CD14-positive monocyte (primary cell): ENCODE measurements around the gene ANKRD44. TPM values are rescaled to one million over a fixed set of nuclear protein-coding genes. Genes with fewer than 3 reads are reported as not detected.

Experiments
- DNase-seq, 3 donors: peaks; one replicate each; pipeline ENCODE4 v3.0.0-alpha.2; 2011 to 2022
- H2AFZ ChIP-seq: 2 replicates; pipeline ENCODE4 v1.6.0; 2012; ENCODE audit warnings: mild to moderate bottlenecking, low read depth, low read length, inconsistent platforms; ENCODE audit not compliant: insufficient read depth, poor library complexity, severe bottlenecking
- H3K27ac ChIP-seq, 2 donors: 1 replicate in 1 of 2; 2 replicates in 1 of 2; pipeline ENCODE4 v1.5.1; 2012 to 2013; ENCODE audit warnings: low read length in 2 of 2, control low read depth in 1 of 2, inconsistent platforms in 1 of 2, low read depth in 1 of 2, mild to moderate bottlenecking in 1 of 2
- H3K27me3 ChIP-seq, 2 donors: one replicate each; pipeline versions ENCODE4 v1.6.0 to v1.6.1; 2011 to 2013; ENCODE audit warnings: low read length in 2 of 2; ENCODE audit not compliant: control insufficient read depth in 2 of 2, insufficient read depth in 2 of 2
- H3K36me3 ChIP-seq, 2 donors: replicated peaks in 1 of 2; 1 replicate in 1 of 2; 2 replicates in 1 of 2; pipeline versions ENCODE4 v1.5.1 to v1.6.1; 2012 to 2013; ENCODE audit warnings: low read length in 2 of 2, control low read depth in 1 of 2, inconsistent platforms in 1 of 2, mild to moderate bottlenecking in 1 of 2; ENCODE audit not compliant: insufficient read depth in 2 of 2, control insufficient read depth in 1 of 2
- H3K4me1 ChIP-seq, 2 donors: 1 replicate in 1 of 2; 2 replicates in 1 of 2; pipeline versions ENCODE4 v1.5.1 to v1.6.1; 2012 to 2013; ENCODE audit warnings: low read length in 2 of 2, control low read depth in 1 of 2, inconsistent platforms in 1 of 2, mild to moderate bottlenecking in 1 of 2, moderate library complexity in 1 of 2; ENCODE audit not compliant: insufficient read depth in 2 of 2, control insufficient read depth in 1 of 2
- H3K4me2 ChIP-seq: replicated peaks from 2 replicates; pipeline ENCODE3; 2012; ENCODE audit warnings: low read length, moderate library complexity, mild to moderate bottlenecking; ENCODE audit not compliant: poor library complexity, severe bottlenecking; ENCODE audit errors: extremely low read depth
- H3K4me3 ChIP-seq, 3 experiments: fragments of 200-600 bp in 1 of 3; sonication (generic) in 1 of 3; replicated peaks in 1 of 3; 1 replicate in 2 of 3; 2 replicates in 1 of 3; pipeline ENCODE4 v1.5.1; 2011 to 2013; ENCODE audit warnings: low read length in 3 of 3, mild to moderate bottlenecking in 3 of 3, control low read depth in 2 of 3, low read depth in 2 of 3, inconsistent platforms in 1 of 3, moderate library complexity in 1 of 3
- H3K79me2 ChIP-seq: 2 replicates; pipeline ENCODE4 v1.6.0; 2012; ENCODE audit warnings: mild to moderate bottlenecking, control low read depth, inconsistent platforms, low read length, moderate library complexity; ENCODE audit not compliant: insufficient read depth
- H3K9ac ChIP-seq: 2 replicates; pipeline ENCODE4 v1.6.0; 2017; ENCODE audit warnings: low read length, mild to moderate bottlenecking; ENCODE audit not compliant: insufficient read depth, poor library complexity, severe bottlenecking
- H3K9me3 ChIP-seq, 2 donors: replicated peaks in 1 of 2; 1 replicate in 1 of 2; 2 replicates in 1 of 2; pipeline versions ENCODE4 v1.5.1 to v1.6.1; 2012 to 2013; ENCODE audit warnings: low read length in 2 of 2, control low read depth in 1 of 2; ENCODE audit not compliant: control insufficient read depth in 1 of 2, insufficient read depth in 1 of 2
- H4K20me1 ChIP-seq: 2 replicates; pipeline ENCODE4 v1.6.0; 2012; ENCODE audit warnings: mild to moderate bottlenecking, low read length, control low read depth, moderate library complexity; ENCODE audit not compliant: insufficient read depth
- H3K27ac Mint-ChIP-seq, 7 donors: one replicate each; pipeline ENCODE4 v1.8.0; 2020; ENCODE audit warnings: mild to moderate bottlenecking in 7 of 7, mixed read lengths in 7 of 7, moderate library complexity in 6 of 7, inconsistent platforms in 2 of 7
- H3K27me3 Mint-ChIP-seq, 3 donors: one replicate each; pipeline ENCODE4 v1.8.0; 2021 to 2022; ENCODE audit warnings: low read depth in 3 of 3, mild to moderate bottlenecking in 3 of 3, mixed read lengths in 3 of 3, moderate library complexity in 3 of 3, inconsistent platforms in 1 of 3
- H3K36me3 Mint-ChIP-seq, 2 donors: one replicate each; pipeline ENCODE4 v1.8.0; 2020; ENCODE audit warnings: mixed read lengths in 2 of 2, inconsistent platforms in 1 of 2, mild to moderate bottlenecking in 1 of 2
- H3K4me1 Mint-ChIP-seq: one replicate; pipeline ENCODE4 v1.8.0; 2020; ENCODE audit warnings: mild to moderate bottlenecking, mixed read lengths
- H3K4me3 Mint-ChIP-seq, 2 donors: one replicate each; pipeline ENCODE4 v1.8.0; 2020; ENCODE audit warnings: mild to moderate bottlenecking in 2 of 2, mixed read lengths in 2 of 2, moderate library complexity in 1 of 2
- H3K9me3 Mint-ChIP-seq, 7 donors: one replicate each; pipeline ENCODE4 v1.8.0; 2020 to 2022; ENCODE audit warnings: mixed read lengths in 7 of 7, mild to moderate bottlenecking in 6 of 7, moderate library complexity in 6 of 7, inconsistent platforms in 2 of 7
- CTCF ChIP-seq: fragments of 200-600 bp; IDR thresholded peaks from one replicate; pipeline ENCODE4 v1.8.0; 2022; ENCODE audit warnings: antibody characterized with exemption, mild to moderate bottlenecking
- WGBS: methylation state at CpG from one replicate; pipeline ENCODE4 v1.1.5; 2013; ENCODE audit warnings: missing lambda C conversion rate; ENCODE audit not compliant: insufficient coverage; 5-methylcytosine and 5-hydroxymethylcytosine counted together
- intact Hi-C, 2 donors: fragments of 100-400 bp; cut with micrococcal nuclease; formaldehyde crosslinking; loops; one replicate each; pipeline versions ENCODE4 v1.15.0 to v1.15.1; 2023
- polyA plus RNA-seq, 3 donors: library from polyadenylated mRNA; depleted of rRNA in 1 of 3; unstranded in 2 of 3; stranded (reverse) in 1 of 3; fragments of 300-500 nt in 2 of 3; fragments of >200 nt in 1 of 3; fragmentation: Illumina TruSeq in 2 of 3; gene quantifications; 1 replicate in 2 of 3; 2 replicates in 1 of 3; pipeline ENCODE4 v1.2.3, GENCODE V29; 2012 to 2021

The ANKRD44 gene
- polyA plus RNA-seq, 3 donors = 55.7 to 91.9 (median 64.9) TPM

- Mint-ChIP-seq H3K27ac (no peak overlapping the region), H3K27me3 (peaks cover 0 to 5% (median 3%) of the 10 kb centered on the region in 3 donors), H3K36me3 (no peaks in the 10 kb centered on the region), H3K9me3 (peaks cover 0 to 3% (median 0%) of the 10 kb centered on the region in 7 donors), H3K4me3 (no peak overlapping the region), H3K4me1 (peaks cover 3% of the 10 kb centered on the region)
- Histone ChIP-seq H3K4me3 (no peak overlapping the region), H3K27me3 (no peaks in the 10 kb centered on the region), H3K27ac (no peak overlapping the region), H3K4me1 (no peaks in the 10 kb centered on the region), H3K36me3 (no peaks in the 10 kb centered on the region), H3K79me2 (no peaks in the 10 kb centered on the region), H2AFZ (peak overlapping the region; percentile 38), H3K9me3 (no peaks in the 10 kb centered on the region), H4K20me1 (no peaks in the 10 kb centered on the region), H3K9ac (no peak overlapping the region), H3K4me2 (no peak overlapping the region)
- TF ChIP-seq CTCF = no peak
- intact Hi-C loops = no loop called here
- no CpG with 5 or more reads among the region's 5 CpGs for WGBS
- DNase-seq = no peak
Observed at GRCh38 chr2:197356136-197356535, 45.6 kb upstream of the ANKRD44 start.

GRCh38 chr2:197354169-197354558, 43.6 kb upstream of the ANKRD44 start:
- Mint-ChIP-seq H3K4me3 (no peak overlapping the region), H3K27me3 (peaks cover 0 to 6% (median 3%) of the 10 kb centered on the region in 3 donors), H3K4me1 (peaks cover 4% of the 10 kb centered on the region), H3K36me3 (no peaks in the 10 kb centered on the region), H3K9me3 (peaks cover 0 to 3% (median 0%) of the 10 kb centered on the region in 7 donors), H3K27ac (no peak overlapping the region)
- H2AFZ ChIP-seq = no peak overlapping the region
- no peaks in the 10 kb centered on the region for H3K4me1 ChIP-seq
- no peaks in the 10 kb centered on the region for H3K27me3 ChIP-seq
- no peaks in the 10 kb centered on the region for H3K79me2 ChIP-seq
- no peak overlapping the region for H3K4me2 ChIP-seq
- intact Hi-C loops = no loop called here
- H3K9ac ChIP-seq = no peak overlapping the region
- no peak for DNase-seq
- no peaks in the 10 kb centered on the region for H3K9me3 ChIP-seq
- no peaks in the 10 kb centered on the region for H4K20me1 ChIP-seq
- H3K4me3 ChIP-seq = no peak overlapping the region
- no peak overlapping the region for H3K27ac ChIP-seq
- no peak for TF ChIP-seq CTCF
- WGBS = 100% methylated on average over 1 of the region's 4 CpGs
- no peaks in the 10 kb centered on the region for H3K36me3 ChIP-seq
